GM18870 (cell line): ENCODE measurements around the gene SLC19A1.
"Not testable (repeated sequence)": the region's sequence is repeated elsewhere in the genome, so short reads cannot be mapped to it uniquely, and the experiment has no call there.

Source experiments
- ATAC-seq: cut with Tn5 transposase; IDR thresholded peaks from one replicate; pipeline ENCODE4 v1.9.1; 2021; ENCODE audit warnings: moderate library complexity; ENCODE audit not compliant: unreplicated experiment

SLC19A1 gene

GRCh38 chr21:45507888-45508508 lies 34.2 kb downstream of the SLC19A1 start:
- ATAC-seq: no peak

- no peak for ATAC-seq
Measured at GRCh38 chr21:45507523-45507875, 34.7 kb downstream of the SLC19A1 start.

- no peak for ATAC-seq
Measured at GRCh38 chr21:45506836-45507522, 35.3 kb downstream of the SLC19A1 start.

- no peak for ATAC-seq
Measured at GRCh38 chr21:45506241-45506817, 35.9 kb downstream of the SLC19A1 start.

- no peak for ATAC-seq
Measured at GRCh38 chr21:45505416-45506021, 36.7 kb downstream of the SLC19A1 start.

- ATAC-seq: no peak
Measured at GRCh38 chr21:45504516-45505415, 37.5 kb downstream of the SLC19A1 start.

GRCh38 chr21:45504021-45504515 lies 38.2 kb downstream of the SLC19A1 start:
- ATAC-seq: no peak

- ATAC-seq: not testable (repeated sequence)
Measured at GRCh38 chr21:45503226-45503625, 39.0 kb downstream of the SLC19A1 start.

- ATAC-seq: no peak
Measured at GRCh38 chr21:45502600-45502999, 39.6 kb downstream of the SLC19A1 start.

GRCh38 chr21:45502006-45502345 lies 40.3 kb downstream of the SLC19A1 start:
- no peak for ATAC-seq

- ATAC-seq: not testable (repeated sequence)
Measured at GRCh38 chr21:45501081-45502005, 40.9 kb downstream of the SLC19A1 start.

- ATAC-seq: no peak
Measured at GRCh38 chr21:45499970-45500577, 42.2 kb downstream of the SLC19A1 start.

- no peak for ATAC-seq
Measured at GRCh38 chr21:45499201-45499750, 43.0 kb downstream of the SLC19A1 start.

- ATAC-seq: no peak
Measured at GRCh38 chr21:45498646-45499000, 43.6 kb downstream of the SLC19A1 start.

GRCh38 chr21:45497846-45498645 lies 44.2 kb downstream of the SLC19A1 start:
- ATAC-seq: no peak

- no peak for ATAC-seq
Measured at GRCh38 chr21:45496968-45497845, 45.0 kb downstream of the SLC19A1 start.

- ATAC-seq: no peak
Measured at GRCh38 chr21:45496151-45496967, 45.9 kb downstream of the SLC19A1 start.
